Measurements from ENCODE around the gene COBL. TPM values are rescaled to one million over a fixed set of nuclear protein-coding genes. Genes with fewer than 3 reads are reported as not detected.

The COBL gene
- total and polyA plus RNA-seq, 2 donors (not counting 3 experiments of a cell fraction or from before 2014, with no cell fraction given), result 0.11 TPM; not detected in 1

GRCh38 chr7:51235593-51236313 is 80.9 kb downstream of the COBL start:
- H3K36me3 ChIP-seq (ENCODE audit: control insufficient read depth in 2 of 2, extremely low read depth in 1 of 2, insufficient read depth in 2 of 2, low read length in 2 of 2), result no peaks in the 10 kb centered on the region
- dilution Hi-C loops (cut with MboI; ENCODE audit: extremely low pct_ligation_motif_present, low sequenced_read_pairs), result no loop called here
- no peaks in the 10 kb centered on the region for H3K4me1 ChIP-seq (ENCODE audit: control insufficient read depth, extremely low read depth, insufficient read depth, low read length)
- H3K4me3 ChIP-seq (replicated peaks in 1 of 3; ENCODE audit: insufficient read depth in 1 of 3, low read depth in 1 of 3, low read length in 3 of 3), result no peak overlapping the region
- H3K9me1 ChIP-seq (replicated peaks; ENCODE audit: control insufficient read depth, extremely low read depth, insufficient read depth, low read length), result no peaks in the 10 kb centered on the region
- no TSS peak for BruUV-seq (replicated peaks)
- H2AFZ ChIP-seq (ENCODE audit: low read depth, low read length), result no peak overlapping the region
- no peak for DNase-seq (ENCODE audit: low read depth, low spot score)
- H3K4me2 ChIP-seq (ENCODE audit: insufficient read depth, low read length), result no peak overlapping the region
- ChIA-PET POLR2A (no interaction called here), CTCF (no interaction called here)
- intact Hi-C loops (cut with micrococcal nuclease), result no loop called here
- no peak for FAIRE-seq
- TF ChIP-seq MYC (IDR thresholded peaks at IDR 0.05; ENCODE audit: low read depth, low read length) (no peak), MAX (IDR thresholded peaks at IDR 0.05; ENCODE audit: insufficient read depth, insufficient read length) (no peak), GATA2 (IDR thresholded peaks at IDR 0.05; ENCODE audit: insufficient read depth, insufficient read length, low read depth, low read length) (no peak), POLR2A (IDR thresholded peaks at IDR 0.05; ENCODE audit: low read depth, low read length) (no peak), EZH2 (IDR thresholded peaks at IDR 0.05; ENCODE audit: borderline replicate concordance, low read depth, low read length, severe bottlenecking) (no peak), CTCF (IDR thresholded peaks at IDR 0.05; ENCODE audit: extremely low read depth in 1 of 2, insufficient read depth in 1 of 2, low read depth in 1 of 2, low read length in 2 of 2) (no peak), JUN (IDR thresholded peaks at IDR 0.05; ENCODE audit: borderline replicate concordance, insufficient read depth, insufficient read length, low read depth) (no peak), POLR2AphosphoS5 (IDR thresholded peaks at IDR 0.05; ENCODE audit: insufficient read depth, low read depth, low read length) (no peak), FOS (IDR thresholded peaks at IDR 0.05; ENCODE audit: borderline replicate concordance, insufficient read depth, low read length) (no peak)
- H3K9ac ChIP-seq (replicated peaks; ENCODE audit: extremely low read depth, insufficient read depth, low read length), result no peak overlapping the region
- H3K27me3 ChIP-seq (ENCODE audit: control insufficient read depth in 2 of 2, insufficient read depth in 2 of 2, low read length in 2 of 2), result no peaks in the 10 kb centered on the region
- H3K27ac ChIP-seq (ENCODE audit: insufficient read depth, low read depth, low read length), result no peak overlapping the region
- H3K79me2 ChIP-seq (ENCODE audit: control insufficient read depth, insufficient read depth, low read length), result no peaks in the 10 kb centered on the region
- no peaks in the 10 kb centered on the region for H4K20me1 ChIP-seq (replicated peaks; ENCODE audit: control insufficient read depth, extremely low read depth, insufficient read depth, low read length)
- H3K9me3 ChIP-seq (replicated peaks; ENCODE audit: control insufficient read depth, insufficient read depth, low read length), result no peaks in the 10 kb centered on the region
